Trophoblast cell (in vitro differentiated cells and primary cell): ENCODE results near the gene ARHGEF5.
A peak's percentile ranks its signal among the peaks of the same experiment; 100 is the strongest.

Experiments
- DNase-seq, 2 donors: peaks; one replicate each; pipeline ENCODE4 v3.0.0-alpha.2; 2016
- H2AFZ ChIP-seq: 2 replicates; pipeline ENCODE4 v1.6.1; 2013; ENCODE audit warnings: low read length, moderate library complexity, mild to moderate bottlenecking; ENCODE audit not compliant: insufficient read depth, poor library complexity
- H2AK5ac ChIP-seq: 2 replicates; pipeline ENCODE4 v1.6.1; 2013; ENCODE audit warnings: mild to moderate bottlenecking, low read length
- H2BK120ac ChIP-seq: 2 replicates; pipeline ENCODE4 v1.6.1; 2013; ENCODE audit warnings: low read length, mild to moderate bottlenecking, moderate library complexity; ENCODE audit not compliant: insufficient read depth, poor library complexity
- H2BK12ac ChIP-seq: 2 replicates; pipeline ENCODE4 v1.6.1; 2013; ENCODE audit warnings: mild to moderate bottlenecking, low read length, moderate library complexity
- H2BK5ac ChIP-seq: 2 replicates; pipeline ENCODE4 v1.6.1; 2013; ENCODE audit warnings: low read length, low read depth, moderate library complexity, mild to moderate bottlenecking; ENCODE audit not compliant: poor library complexity
- H3K14ac ChIP-seq: 2 replicates; pipeline ENCODE4 v1.6.1; 2013; ENCODE audit warnings: mild to moderate bottlenecking, low read length
- H3K18ac ChIP-seq: 2 replicates; pipeline ENCODE4 v1.6.1; 2013; ENCODE audit warnings: mild to moderate bottlenecking, low read length
- H3K23ac ChIP-seq: 2 replicates; pipeline ENCODE4 v1.6.1; 2013; ENCODE audit warnings: low read length
- H3K27ac ChIP-seq: 2 replicates; pipeline ENCODE4 v1.5.1; 2013; ENCODE audit warnings: low read depth, mild to moderate bottlenecking, inconsistent platforms, low read length, moderate library complexity
- H3K27me3 ChIP-seq: 2 replicates; pipeline ENCODE4 v1.6.1; 2013; ENCODE audit warnings: inconsistent platforms, mild to moderate bottlenecking, low read length, moderate library complexity; ENCODE audit not compliant: insufficient read depth
- H3K36me3 ChIP-seq, 2 experiments: 1 replicate in 1 of 2; 2 replicates in 1 of 2; pipeline ENCODE4 v1.6.1; 2013; ENCODE audit warnings: low read length in 2 of 2, mild to moderate bottlenecking in 2 of 2, moderate library complexity in 1 of 2; ENCODE audit not compliant: insufficient read depth in 2 of 2, control insufficient read depth in 1 of 2
- H3K4ac ChIP-seq: 2 replicates; pipeline ENCODE4 v1.6.1; 2013; ENCODE audit warnings: low read depth, mild to moderate bottlenecking, low read length, moderate library complexity
- H3K4me1 ChIP-seq, 2 experiments: 1 replicate in 1 of 2; 2 replicates in 1 of 2; pipeline ENCODE4 v1.6.1; 2013; ENCODE audit warnings: low read length in 2 of 2, mild to moderate bottlenecking in 2 of 2, moderate library complexity in 1 of 2; ENCODE audit not compliant: insufficient read depth in 2 of 2, control insufficient read depth in 1 of 2
- H3K4me2 ChIP-seq: 2 replicates; pipeline ENCODE4 v1.6.1; 2013; ENCODE audit warnings: inconsistent platforms, mild to moderate bottlenecking, low read length, moderate library complexity
- H3K4me3 ChIP-seq: 2 replicates; pipeline ENCODE4 v1.5.1; 2013; ENCODE audit warnings: mild to moderate bottlenecking, low read depth, low read length, inconsistent platforms
- H3K79me1 ChIP-seq: one replicate; pipeline ENCODE4 v1.6.1; 2013; ENCODE audit warnings: low read length
- H3K79me2 ChIP-seq: 2 replicates; pipeline ENCODE4 v1.6.1; 2013; ENCODE audit warnings: low read length, mild to moderate bottlenecking; ENCODE audit not compliant: control insufficient read depth, insufficient read depth, poor library complexity
- H3K9ac ChIP-seq: 2 replicates; pipeline ENCODE4 v1.6.1; 2013; ENCODE audit warnings: mild to moderate bottlenecking, low read length
- H3K9me3 ChIP-seq: 2 replicates; pipeline ENCODE4 v1.6.1; 2013; ENCODE audit warnings: low read depth, mild to moderate bottlenecking, control low read depth, inconsistent platforms, low read length; ENCODE audit not compliant: insufficient read depth
- H4K12ac ChIP-seq: 2 replicates; pipeline ENCODE4 v1.6.1; 2013; ENCODE audit warnings: low read depth, mild to moderate bottlenecking, low read length, moderate library complexity
- H4K8ac ChIP-seq: 2 replicates; pipeline ENCODE4 v1.6.1; 2013; ENCODE audit warnings: low read depth, mild to moderate bottlenecking, low read length, moderate library complexity
- H4K91ac ChIP-seq: one replicate; pipeline ENCODE4 v1.6.1; 2013; ENCODE audit warnings: low read depth, mild to moderate bottlenecking, low read length, moderate library complexity
- WGBS: extraction: QIAGEN DNeasy Blood & Tissue Kit; methylation state at CpG from one replicate; pipeline ENCODE4 v1.1.7; 2013; ENCODE audit warnings: missing lambda C conversion rate; ENCODE audit not compliant: insufficient read length, insufficient coverage; ENCODE audit errors: extremely low coverage; 5-methylcytosine and 5-hydroxymethylcytosine counted together

Gene ARHGEF5

DNA sequence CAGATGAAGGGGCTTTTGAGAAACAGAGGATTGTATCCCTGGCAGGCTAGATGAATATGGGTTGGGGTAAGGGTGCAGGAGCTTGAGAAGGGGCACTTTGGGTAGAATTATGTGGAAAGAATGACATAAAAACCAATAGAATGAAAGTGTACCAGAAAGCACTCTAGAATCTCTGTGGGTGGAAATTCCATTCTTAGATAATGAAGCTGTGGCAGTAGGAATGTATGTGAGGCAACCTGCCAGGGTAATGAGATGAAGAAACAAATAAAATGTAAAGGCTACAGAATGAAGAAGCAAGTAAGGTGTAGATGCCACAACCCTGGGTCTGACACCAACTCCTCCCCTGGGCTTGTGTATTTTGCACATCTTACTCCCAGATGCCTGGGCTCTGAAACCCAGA, 31.5 kb downstream of the ARHGEF5 start:
- DNase-seq, result peak; percentile 31 to 75
- Histone ChIP-seq H2BK120ac (no peak overlapping the region), H3K9me3 (no peaks in the 10 kb centered on the region), H4K12ac (no peak overlapping the region), H3K23ac (no peak overlapping the region), H3K4me1 (peaks cover 5 to 14% of the 10 kb centered on the region in 2 experiments), H2BK12ac (no peak overlapping the region), H3K79me1 (peaks cover 2% of the 10 kb centered on the region), H2AK5ac (no peak overlapping the region), H2AFZ (no peak overlapping the region), H4K8ac (no peak overlapping the region), H4K91ac (no peak overlapping the region), H3K36me3 (no peaks in the 10 kb centered on the region), H3K4me3 (no peak overlapping the region), H3K4me2 (no peak overlapping the region), H3K4ac (no peak overlapping the region), H2BK5ac (no peak overlapping the region), H3K9ac (no peak overlapping the region), H3K14ac (no peak overlapping the region), H3K18ac (no peak overlapping the region), H3K27me3 (no peaks in the 10 kb centered on the region), H3K79me2 (no peaks in the 10 kb centered on the region), H3K27ac (no peak overlapping the region)

DNA sequence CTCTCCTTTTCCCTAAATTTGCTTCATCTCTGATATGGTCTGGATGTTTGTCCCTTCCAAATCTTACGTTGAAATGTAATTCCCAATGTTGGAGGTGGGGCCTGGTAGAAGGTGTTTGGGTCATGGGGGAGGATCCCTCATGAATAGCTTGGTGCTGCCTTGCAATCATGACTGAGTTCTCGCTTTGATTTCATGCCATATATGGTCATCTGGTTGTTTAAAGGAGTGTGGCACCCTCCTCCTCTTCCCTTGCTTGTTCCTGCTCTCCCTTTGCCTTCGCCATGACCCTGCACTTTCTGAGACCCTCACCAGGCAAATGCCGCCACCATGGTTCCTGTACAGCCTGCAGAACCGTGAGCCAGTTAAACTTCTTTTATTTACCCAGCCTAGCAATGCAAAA, 33.7 kb downstream of the ARHGEF5 start:
- no peak overlapping the region for H4K91ac ChIP-seq
- H3K14ac ChIP-seq, result peak overlapping the region; percentile 32
- H2AFZ ChIP-seq, result no peak overlapping the region
- no peak overlapping the region for H3K4me2 ChIP-seq
- H3K4me3 ChIP-seq, result no peak overlapping the region
- H2BK120ac ChIP-seq, result peak overlapping the region; percentile 12
- no peak for DNase-seq
- peak overlapping the region; percentile 44 for H4K8ac ChIP-seq
- peaks cover 2% of the 10 kb centered on the region for H3K79me1 ChIP-seq
- H3K4ac ChIP-seq, result no peak overlapping the region
- H2BK5ac ChIP-seq, result no peak overlapping the region
- no peak overlapping the region for H3K27ac ChIP-seq
- no peaks in the 10 kb centered on the region for H3K36me3 ChIP-seq
- H3K27me3 ChIP-seq, result no peaks in the 10 kb centered on the region
- no peak overlapping the region for H2AK5ac ChIP-seq
- no peaks in the 10 kb centered on the region for H3K9me3 ChIP-seq
- no peak overlapping the region for H3K18ac ChIP-seq
- H3K4me1 ChIP-seq, result peaks cover 5 to 14% of the 10 kb centered on the region in 2 experiments
- H4K12ac ChIP-seq, result no peak overlapping the region
- H3K9ac ChIP-seq, result no peak overlapping the region
- H2BK12ac ChIP-seq, result no peak overlapping the region
- no CpG with 5 or more reads among the region's 5 CpGs for WGBS
- H3K79me2 ChIP-seq, result no peaks in the 10 kb centered on the region
- H3K23ac ChIP-seq, result peak overlapping the region; percentile 34

DNA sequence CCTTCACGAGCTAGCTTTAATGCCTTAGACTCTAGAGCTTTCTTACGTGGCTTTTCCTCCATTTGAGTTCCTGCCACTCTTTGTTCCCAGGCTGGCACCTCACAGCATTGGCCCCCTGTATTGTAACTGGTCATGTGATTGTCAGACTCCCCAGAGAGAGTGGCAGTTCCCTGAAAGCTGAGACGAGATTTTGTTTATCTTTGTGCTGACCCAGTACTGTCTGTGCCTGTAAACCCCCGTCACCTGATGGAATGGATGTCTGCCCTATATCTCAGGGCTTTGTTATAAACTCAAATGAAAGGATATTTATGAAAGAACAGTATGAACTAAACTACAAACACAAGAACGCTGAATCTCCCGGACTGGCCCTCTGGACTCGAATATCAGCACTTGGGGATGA, 35.3 kb downstream of the ARHGEF5 start:
- peaks cover 0 to 2% of the 10 kb centered on the region in 2 experiments for H3K4me1 ChIP-seq
- H4K12ac ChIP-seq, result no peak overlapping the region
- no peak overlapping the region for H3K27ac ChIP-seq
- H3K4me3 ChIP-seq, result no peak overlapping the region
- no peak overlapping the region for H2AK5ac ChIP-seq
- H3K36me3 ChIP-seq, result no peaks in the 10 kb centered on the region
- H2BK12ac ChIP-seq, result no peak overlapping the region
- no CpG with 5 or more reads among the region's 7 CpGs for WGBS
- H3K14ac ChIP-seq, result no peak overlapping the region
- no peak overlapping the region for H3K4ac ChIP-seq
- no peak overlapping the region for H3K9ac ChIP-seq
- H3K4me2 ChIP-seq, result no peak overlapping the region
- H3K18ac ChIP-seq, result no peak overlapping the region
- DNase-seq, result no peak
- H3K9me3 ChIP-seq, result no peaks in the 10 kb centered on the region
- no peaks in the 10 kb centered on the region for H3K79me1 ChIP-seq
- no peaks in the 10 kb centered on the region for H3K27me3 ChIP-seq
- H2BK5ac ChIP-seq, result no peak overlapping the region
- H2BK120ac ChIP-seq, result no peak overlapping the region
- no peak overlapping the region for H3K23ac ChIP-seq
- no peak overlapping the region for H4K8ac ChIP-seq
- no peak overlapping the region for H4K91ac ChIP-seq
- H2AFZ ChIP-seq, result no peak overlapping the region
- H3K79me2 ChIP-seq, result no peaks in the 10 kb centered on the region

DNA sequence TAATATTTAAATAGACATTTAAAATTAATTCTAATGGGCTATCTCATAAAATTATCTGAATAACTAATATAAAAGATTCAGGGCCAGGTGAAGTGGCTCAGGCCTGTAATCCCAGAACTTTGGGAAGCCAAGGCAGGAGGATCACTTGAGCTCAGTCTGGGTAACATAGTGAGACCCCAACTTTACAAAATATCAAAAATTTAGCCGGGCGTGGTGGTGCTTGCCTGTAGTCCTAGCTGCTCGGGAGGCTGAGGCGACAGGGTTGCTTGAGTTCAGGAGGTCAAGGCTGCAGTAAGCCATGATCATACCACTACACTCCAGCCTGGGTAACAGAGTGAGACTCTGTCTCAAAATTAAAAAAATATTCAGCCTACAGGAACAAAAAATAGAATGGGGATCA, 35.8 kb downstream of the ARHGEF5 start:
- H2BK12ac ChIP-seq, result no peak overlapping the region
- WGBS, result no CpG with 5 or more reads among the region's 4 CpGs
- H2AFZ ChIP-seq, result no peak overlapping the region
- H3K18ac ChIP-seq, result no peak overlapping the region
- H2BK120ac ChIP-seq, result no peak overlapping the region
- no peak overlapping the region for H4K8ac ChIP-seq
- H4K12ac ChIP-seq, result no peak overlapping the region
- no peaks in the 10 kb centered on the region for H3K27me3 ChIP-seq
- H3K79me1 ChIP-seq, result no peaks in the 10 kb centered on the region
- H3K4ac ChIP-seq, result no peak overlapping the region
- H3K14ac ChIP-seq, result no peak overlapping the region
- no peak overlapping the region for H3K27ac ChIP-seq
- H2BK5ac ChIP-seq, result no peak overlapping the region
- H3K36me3 ChIP-seq, result no peaks in the 10 kb centered on the region
- no peak overlapping the region for H3K4me3 ChIP-seq
- no peaks in the 10 kb centered on the region for H3K79me2 ChIP-seq
- H4K91ac ChIP-seq, result no peak overlapping the region
- no peak overlapping the region for H3K4me2 ChIP-seq
- no peak overlapping the region for H2AK5ac ChIP-seq
- DNase-seq, result no peak
- H3K9me3 ChIP-seq, result no peaks in the 10 kb centered on the region
- H3K23ac ChIP-seq, result no peak overlapping the region
- H3K4me1 ChIP-seq, result peaks cover 0 to 2% of the 10 kb centered on the region in 2 experiments
- no peak overlapping the region for H3K9ac ChIP-seq
